Measurements from ENCODE around the gene HAX1. TPM values are rescaled to one million over a fixed set of nuclear protein-coding genes. Genes with fewer than 3 reads are reported as not detected.
"Not testable (repeated sequence)": the region's sequence is repeated elsewhere in the genome, so short reads cannot be mapped to it uniquely, and the experiment has no call there.

The HAX1 gene
- total RNA-seq, 3 donors from 2014 or later (not counting 1 experiment from before 2014, with no cell fraction given) = 36.5 to 52.8 (median 40.0) TPM

DNA sequence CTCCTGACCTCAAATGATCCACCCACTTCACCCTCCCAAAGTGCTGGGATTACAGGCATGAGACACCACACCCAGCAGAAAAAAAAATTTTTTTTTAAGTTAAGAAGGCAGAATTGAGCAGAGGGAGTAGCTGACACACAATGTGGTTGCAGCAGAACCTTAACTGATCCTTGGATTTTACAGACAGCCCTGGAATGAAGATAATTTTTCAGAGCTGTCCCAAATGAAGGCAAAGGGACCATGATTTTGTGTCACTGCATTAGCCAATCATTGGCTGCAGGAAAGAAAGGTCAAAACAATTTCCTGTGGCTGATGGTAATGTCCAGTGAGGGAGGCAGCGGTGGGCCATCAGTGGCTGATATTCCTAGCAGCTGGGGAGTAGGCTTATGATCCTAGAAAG is 29.2 kb downstream of the HAX1 start:
- DNase-seq = no peak
- no peaks in the 10 kb centered on the region for H3K36me3 Mint-ChIP-seq
- Histone ChIP-seq H3K4me1 (ENCODE audit: control insufficient read depth, insufficient read depth, low read length) (no peaks in the 10 kb centered on the region), H3K27ac (ENCODE audit: low read length) (no peak overlapping the region), H3K27me3 (ENCODE audit: control insufficient read depth, insufficient read depth, low read length) (no peaks in the 10 kb centered on the region), H3K9me3 (ENCODE audit: control insufficient read depth, insufficient read depth, low read length) (no peaks in the 10 kb centered on the region), H3K36me3 (ENCODE audit: control insufficient read depth, insufficient read depth, low read length) (no peaks in the 10 kb centered on the region), H3K4me3 (ENCODE audit: low read length) (no peak overlapping the region)
- ATAC-seq = no peak
- H3K4me3 Mint-ChIP-seq = no peak overlapping the region
- H3K27me3 Mint-ChIP-seq (ENCODE audit: low read depth in 2 of 2) = peaks cover 5 to 7% of the 10 kb centered on the region in 2 donors
- intact Hi-C loops (cut with micrococcal nuclease) = no loop called here
- no peak overlapping the region for H3K27ac Mint-ChIP-seq
- H3K9me3 Mint-ChIP-seq = no peaks in the 10 kb centered on the region
- TF ChIP-seq, protein P1, sequence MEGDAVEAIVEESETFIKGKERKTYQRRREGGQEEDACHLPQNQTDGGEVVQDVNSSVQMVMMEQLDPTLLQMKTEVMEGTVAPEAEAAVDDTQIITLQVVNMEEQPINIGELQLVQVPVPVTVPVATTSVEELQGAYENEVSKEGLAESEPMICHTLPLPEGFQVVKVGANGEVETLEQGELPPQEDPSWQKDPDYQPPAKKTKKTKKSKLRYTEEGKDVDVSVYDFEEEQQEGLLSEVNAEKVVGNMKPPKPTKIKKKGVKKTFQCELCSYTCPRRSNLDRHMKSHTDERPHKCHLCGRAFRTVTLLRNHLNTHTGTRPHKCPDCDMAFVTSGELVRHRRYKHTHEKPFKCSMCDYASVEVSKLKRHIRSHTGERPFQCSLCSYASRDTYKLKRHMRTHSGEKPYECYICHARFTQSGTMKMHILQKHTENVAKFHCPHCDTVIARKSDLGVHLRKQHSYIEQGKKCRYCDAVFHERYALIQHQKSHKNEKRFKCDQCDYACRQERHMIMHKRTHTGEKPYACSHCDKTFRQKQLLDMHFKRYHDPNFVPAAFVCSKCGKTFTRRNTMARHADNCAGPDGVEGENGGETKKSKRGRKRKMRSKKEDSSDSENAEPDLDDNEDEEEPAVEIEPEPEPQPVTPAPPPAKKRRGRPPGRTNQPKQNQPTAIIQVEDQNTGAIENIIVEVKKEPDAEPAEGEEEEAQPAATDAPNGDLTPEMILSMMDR (IDR thresholded peaks at IDR 0.05) = no peak
- no peaks in the 10 kb centered on the region for H3K4me1 Mint-ChIP-seq
- 100% methylated on average over 1 of the region's 1 CpG for WGBS (ENCODE audit: insufficient coverage)

DNA sequence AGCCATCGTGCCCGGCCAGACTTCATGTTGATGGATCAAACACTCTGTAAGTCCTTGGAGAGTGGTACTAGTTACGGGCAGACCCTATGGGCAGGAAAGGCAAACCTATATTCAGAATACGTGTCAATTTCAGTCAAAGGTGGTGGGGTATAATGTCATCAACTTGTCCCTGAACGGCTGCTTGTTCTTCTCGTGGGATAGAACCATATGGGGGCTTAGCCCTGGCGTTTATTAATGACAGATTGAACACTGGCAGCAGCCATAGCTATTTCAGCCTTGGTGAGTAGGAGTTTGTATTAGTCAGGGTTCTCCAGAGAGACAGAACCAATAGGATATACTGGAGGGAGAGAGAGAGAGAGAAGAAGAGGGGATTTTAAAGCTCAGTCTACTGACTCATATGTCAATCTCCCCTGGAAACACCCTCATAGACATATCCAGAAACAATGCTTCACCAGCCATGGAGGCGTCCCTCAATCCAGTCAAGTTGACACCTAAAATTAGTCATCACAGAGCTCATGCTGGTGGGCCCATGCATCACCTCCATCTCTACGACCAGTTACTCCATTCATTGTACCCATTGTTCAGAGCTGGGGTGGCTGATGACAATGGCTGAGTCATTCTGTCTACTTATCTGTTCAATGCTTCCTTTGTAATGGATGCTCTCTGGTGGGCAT is 32.4 kb downstream of the HAX1 start:
- no peak for ATAC-seq
- no peak overlapping the region for H3K4me3 ChIP-seq (ENCODE audit: low read length)
- H3K9me3 Mint-ChIP-seq = no peaks in the 10 kb centered on the region
- intact Hi-C loops (cut with micrococcal nuclease) = no loop called here
- H3K9me3 ChIP-seq (ENCODE audit: control insufficient read depth, insufficient read depth, low read length) = no peaks in the 10 kb centered on the region
- TF ChIP-seq, protein P1 (IDR thresholded peaks at IDR 0.05) = no peak
- no peaks in the 10 kb centered on the region for H3K36me3 ChIP-seq (ENCODE audit: control insufficient read depth, insufficient read depth, low read length)
- WGBS (ENCODE audit: insufficient coverage) = 79% methylated on average over 9 of the region's 9 CpGs
- no peak overlapping the region for H3K27ac Mint-ChIP-seq
- no peak overlapping the region for H3K27ac ChIP-seq (ENCODE audit: low read length)
- no peaks in the 10 kb centered on the region for H3K4me1 ChIP-seq (ENCODE audit: control insufficient read depth, insufficient read depth, low read length)
- no peaks in the 10 kb centered on the region for H3K27me3 ChIP-seq (ENCODE audit: control insufficient read depth, insufficient read depth, low read length)
- no peaks in the 10 kb centered on the region for H3K4me1 Mint-ChIP-seq
- no peak for DNase-seq
- no peaks in the 10 kb centered on the region for H3K36me3 Mint-ChIP-seq
- peaks cover 0 to 2% of the 10 kb centered on the region in 2 donors for H3K27me3 Mint-ChIP-seq (ENCODE audit: low read depth in 2 of 2)
- H3K4me3 Mint-ChIP-seq = no peak overlapping the region

DNA sequence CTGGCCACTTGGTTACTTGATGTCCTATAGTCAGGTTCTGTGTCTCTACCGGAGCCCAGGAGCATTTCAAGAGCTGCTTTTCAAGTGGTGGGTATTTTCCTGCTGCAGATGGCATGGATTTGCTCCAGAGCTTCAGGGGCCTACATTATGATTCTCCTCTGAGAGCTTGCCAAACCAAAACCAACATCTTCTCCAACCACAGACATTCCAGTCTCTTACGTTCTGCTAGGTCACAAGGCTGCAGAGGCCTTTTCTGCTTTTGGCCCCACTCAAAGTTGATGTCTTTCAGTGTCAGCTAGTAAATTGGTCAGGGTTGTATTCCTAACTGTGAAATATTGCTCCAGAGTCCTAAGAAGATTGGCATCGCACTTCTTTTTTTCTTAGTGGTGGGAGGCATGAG is 33.7 kb downstream of the HAX1 start:
- no peak overlapping the region for H3K4me3 Mint-ChIP-seq
- TF ChIP-seq, protein P1 (IDR thresholded peaks at IDR 0.05) = no peak
- no peak for DNase-seq
- ATAC-seq = no peak
- intact Hi-C loops (cut with micrococcal nuclease) = no loop called here
- H3K27me3 Mint-ChIP-seq (ENCODE audit: low read depth in 2 of 2) = no peaks in the 10 kb centered on the region
- Histone ChIP-seq H3K4me3 (ENCODE audit: low read length) (no peak overlapping the region), H3K36me3 (ENCODE audit: control insufficient read depth, insufficient read depth, low read length) (no peaks in the 10 kb centered on the region), H3K4me1 (ENCODE audit: control insufficient read depth, insufficient read depth, low read length) (no peaks in the 10 kb centered on the region), H3K27ac (ENCODE audit: low read length) (no peak overlapping the region), H3K27me3 (ENCODE audit: control insufficient read depth, insufficient read depth, low read length) (no peaks in the 10 kb centered on the region), H3K9me3 (ENCODE audit: control insufficient read depth, insufficient read depth, low read length) (no peaks in the 10 kb centered on the region)
- 79% methylated on average over 3 of the region's 3 CpGs for WGBS (ENCODE audit: insufficient coverage)
- H3K9me3 Mint-ChIP-seq = no peaks in the 10 kb centered on the region
- no peak overlapping the region for H3K27ac Mint-ChIP-seq
- no peaks in the 10 kb centered on the region for H3K4me1 Mint-ChIP-seq
- H3K36me3 Mint-ChIP-seq = no peaks in the 10 kb centered on the region

DNA sequence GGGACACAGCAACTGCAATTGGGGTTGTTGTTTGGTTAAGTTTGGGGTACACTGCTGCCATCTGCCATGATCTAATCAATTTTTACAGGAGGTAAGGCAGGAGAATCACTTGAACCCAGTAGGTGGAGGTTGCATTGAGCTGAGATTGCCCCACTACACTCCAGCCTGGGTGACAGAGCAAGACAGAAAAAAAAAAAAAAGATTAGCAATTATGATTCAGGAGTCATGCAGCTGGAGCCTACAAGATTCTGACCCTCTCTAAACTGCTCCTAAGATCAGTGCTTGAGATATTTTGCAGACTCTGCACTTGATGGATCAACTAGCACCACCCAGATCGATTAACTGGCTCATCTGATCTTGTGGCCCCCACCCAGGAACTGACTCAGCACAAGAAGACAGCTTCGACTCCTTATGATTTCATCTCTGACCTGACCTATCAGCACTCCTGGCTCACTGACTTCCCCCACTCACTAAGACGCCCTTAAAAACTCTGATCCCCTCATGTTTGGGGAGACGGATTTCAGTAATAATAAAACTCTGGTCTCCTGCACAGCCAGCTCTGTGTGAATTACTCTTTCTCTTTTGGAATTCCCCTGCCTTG is 35.3 kb downstream of the HAX1 start:
- DNase-seq; H3K4me1 Mint-ChIP-seq; H3K27me3 Mint-ChIP-seq (ENCODE audit: low read depth in 2 of 2); H3K27ac ChIP-seq (ENCODE audit: low read length); H3K4me3 Mint-ChIP-seq; H3K4me1 ChIP-seq (ENCODE audit: control insufficient read depth, insufficient read depth, low read length); H3K36me3 Mint-ChIP-seq; H3K9me3 Mint-ChIP-seq; ATAC-seq; H3K4me3 ChIP-seq (ENCODE audit: low read length); H3K9me3 ChIP-seq (ENCODE audit: control insufficient read depth, insufficient read depth, low read length); H3K27ac Mint-ChIP-seq; H3K27me3 ChIP-seq (ENCODE audit: control insufficient read depth, insufficient read depth, low read length); H3K36me3 ChIP-seq (ENCODE audit: control insufficient read depth, insufficient read depth, low read length); intact Hi-C loops (cut with micrococcal nuclease): not testable (repeated sequence)
- WGBS (ENCODE audit: insufficient coverage) = 48% methylated on average over 4 of the region's 4 CpGs

DNA sequence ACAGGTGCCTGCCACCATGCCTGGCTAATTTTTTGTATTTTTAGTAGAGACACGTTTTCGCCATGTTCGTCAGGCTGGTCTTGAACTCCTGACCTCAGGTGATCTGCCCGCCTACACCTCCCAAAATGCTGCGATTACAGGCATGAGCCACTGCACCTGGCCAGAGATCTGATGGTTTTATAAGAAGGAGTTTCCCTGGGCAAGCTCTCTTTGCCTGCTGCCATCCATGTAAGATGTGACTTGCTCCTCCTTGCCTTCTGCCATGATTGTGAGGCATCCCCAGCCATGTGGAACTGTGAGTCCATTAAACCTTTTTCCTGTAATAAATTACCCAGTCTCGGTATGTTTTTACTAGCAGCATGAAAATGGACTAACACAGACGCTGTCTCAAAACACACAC is 36.7 kb downstream of the HAX1 start:
- H3K27ac ChIP-seq (ENCODE audit: low read length); H3K27ac Mint-ChIP-seq; H3K36me3 Mint-ChIP-seq; H3K4me1 ChIP-seq (ENCODE audit: control insufficient read depth, insufficient read depth, low read length); H3K27me3 ChIP-seq (ENCODE audit: control insufficient read depth, insufficient read depth, low read length); H3K27me3 Mint-ChIP-seq (ENCODE audit: low read depth in 2 of 2); H3K36me3 ChIP-seq (ENCODE audit: control insufficient read depth, insufficient read depth, low read length); H3K4me1 Mint-ChIP-seq; H3K9me3 ChIP-seq (ENCODE audit: control insufficient read depth, insufficient read depth, low read length); intact Hi-C loops (cut with micrococcal nuclease); DNase-seq; H3K4me3 Mint-ChIP-seq; H3K4me3 ChIP-seq (ENCODE audit: low read length); H3K9me3 Mint-ChIP-seq; ATAC-seq: not testable (repeated sequence)
- 85% methylated on average over 6 of the region's 7 CpGs for WGBS (ENCODE audit: insufficient coverage)
